Limb (tissue), 2 donors: Measurements from ENCODE around the gene OCA2.

Experiments
- DNase-seq, 2 donors: peaks; one replicate each; pipeline ENCODE4 v3.0.0-alpha.2; 2016; ENCODE audit errors: extremely low spot score in 2 of 2

Gene OCA2

DNA sequence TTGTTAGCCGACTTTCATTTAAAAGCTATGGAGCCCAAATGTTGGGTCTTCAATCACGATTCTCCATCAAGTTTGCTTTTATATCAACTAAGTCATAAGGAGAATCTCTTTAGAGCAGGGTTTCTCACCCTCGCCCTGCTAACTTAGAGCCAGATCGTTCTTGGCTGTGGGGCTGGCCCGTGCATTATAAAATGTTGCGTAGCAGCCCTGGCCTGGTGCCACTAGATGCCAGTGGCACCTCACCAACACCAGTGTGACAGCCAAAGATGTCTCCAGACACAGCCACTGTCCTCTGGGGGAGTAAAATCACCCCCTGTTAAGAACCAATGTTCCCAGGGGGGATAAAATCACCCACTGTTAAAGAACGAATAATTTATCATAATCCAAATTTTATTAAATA lies 226.1 kb downstream of the OCA2 start:
- DNase-seq: no peak

DNA sequence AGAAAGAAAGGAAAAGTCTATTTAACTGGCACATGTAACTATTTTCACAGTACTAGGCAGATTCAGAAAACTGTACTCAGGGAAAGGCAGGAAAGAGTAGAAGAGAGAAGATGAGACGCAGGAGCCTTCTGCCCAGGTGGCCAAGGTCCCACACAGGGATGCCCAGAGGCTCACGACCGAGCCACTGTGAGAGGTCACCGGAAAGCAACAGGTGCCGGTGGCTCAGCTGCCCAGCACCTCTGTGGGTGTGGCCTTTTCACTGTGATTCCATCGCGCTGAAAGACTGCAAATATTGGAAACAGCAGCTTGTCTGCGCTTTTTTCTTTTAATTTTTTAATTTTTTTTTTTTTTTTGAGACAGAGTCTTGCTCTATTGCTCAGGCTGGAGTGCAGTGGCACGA lies 226.8 kb downstream of the OCA2 start:
- no peak for DNase-seq

DNA sequence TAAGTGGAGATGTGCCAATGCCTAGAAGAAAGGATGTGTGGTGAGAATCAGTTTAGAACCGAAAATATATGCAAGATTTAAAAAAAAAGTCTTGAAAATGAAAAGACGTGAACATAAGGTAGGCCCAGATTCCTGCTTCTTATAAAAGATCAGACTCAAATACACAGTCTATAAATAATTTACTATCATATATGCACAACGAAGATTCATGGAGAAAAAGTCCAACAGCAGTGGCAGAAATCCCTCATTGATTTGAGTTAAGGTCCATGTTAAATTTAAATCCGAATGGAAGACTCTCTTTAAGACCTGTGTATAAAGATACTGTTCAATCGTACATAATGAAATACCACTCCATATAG lies 227.2 kb downstream of the OCA2 start:
- no peak for DNase-seq

DNA sequence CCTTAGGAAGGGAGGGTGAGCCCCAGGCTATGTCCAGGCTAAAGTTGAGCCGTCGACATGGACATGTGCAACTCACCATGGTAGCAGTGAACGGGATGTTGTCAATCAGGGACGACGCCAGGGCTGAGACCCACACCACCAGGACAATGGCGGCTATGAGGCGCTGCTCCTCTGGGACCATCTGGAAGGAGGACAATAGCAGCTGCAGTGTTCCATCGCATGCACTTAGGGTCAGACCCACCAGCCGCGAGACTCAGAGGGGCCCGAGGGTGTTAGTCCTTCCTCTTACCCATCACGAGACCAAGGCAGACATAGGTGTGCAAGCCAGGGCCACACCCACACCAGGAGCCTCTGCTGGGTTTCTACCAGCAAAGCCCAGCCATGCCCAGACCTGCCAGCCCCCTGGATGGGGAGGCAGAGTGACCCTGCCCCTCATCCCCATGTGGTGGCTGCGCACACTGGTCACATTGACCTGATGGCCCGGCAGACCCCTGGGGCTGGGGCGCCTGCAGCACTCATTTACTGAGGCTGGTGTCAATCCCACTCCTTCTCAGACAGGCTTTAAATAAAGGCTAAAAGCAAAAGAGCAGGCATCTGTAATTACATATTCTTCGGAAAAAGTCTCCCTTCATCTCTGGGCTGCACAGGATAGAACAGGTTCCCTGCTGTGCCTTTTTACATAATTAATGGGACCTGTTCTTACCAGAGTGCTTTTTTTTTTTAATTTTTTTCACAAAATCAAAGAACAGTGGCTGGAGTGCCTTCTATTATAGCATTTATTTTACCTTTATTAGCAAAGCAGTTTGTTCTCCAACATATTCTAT lies 227.8 kb downstream of the OCA2 start:
- DNase-seq: peak in 1 of 2 donors; percentile 20

DNA sequence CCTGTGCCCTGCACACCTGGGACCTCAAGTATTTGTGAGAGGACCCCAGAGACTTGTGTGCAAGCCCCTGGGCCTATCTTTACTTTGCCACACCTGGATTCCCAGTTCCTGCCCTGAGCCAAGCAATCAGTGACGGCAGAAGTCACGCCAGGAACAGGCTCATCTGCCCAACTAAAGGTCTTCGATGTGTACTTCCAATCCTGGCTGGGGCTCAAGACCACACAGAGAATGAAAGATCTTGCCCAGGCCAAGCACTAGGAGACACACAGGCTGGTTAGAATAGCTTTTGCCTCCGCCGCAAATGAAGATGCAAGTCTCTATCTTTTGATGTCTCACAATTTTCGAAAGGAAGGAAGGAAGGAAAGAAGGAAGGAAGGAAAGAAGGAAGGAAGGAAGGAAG lies 228.8 kb downstream of the OCA2 start:
- peak in 1 of 2 donors; percentile 18 for DNase-seq

DNA sequence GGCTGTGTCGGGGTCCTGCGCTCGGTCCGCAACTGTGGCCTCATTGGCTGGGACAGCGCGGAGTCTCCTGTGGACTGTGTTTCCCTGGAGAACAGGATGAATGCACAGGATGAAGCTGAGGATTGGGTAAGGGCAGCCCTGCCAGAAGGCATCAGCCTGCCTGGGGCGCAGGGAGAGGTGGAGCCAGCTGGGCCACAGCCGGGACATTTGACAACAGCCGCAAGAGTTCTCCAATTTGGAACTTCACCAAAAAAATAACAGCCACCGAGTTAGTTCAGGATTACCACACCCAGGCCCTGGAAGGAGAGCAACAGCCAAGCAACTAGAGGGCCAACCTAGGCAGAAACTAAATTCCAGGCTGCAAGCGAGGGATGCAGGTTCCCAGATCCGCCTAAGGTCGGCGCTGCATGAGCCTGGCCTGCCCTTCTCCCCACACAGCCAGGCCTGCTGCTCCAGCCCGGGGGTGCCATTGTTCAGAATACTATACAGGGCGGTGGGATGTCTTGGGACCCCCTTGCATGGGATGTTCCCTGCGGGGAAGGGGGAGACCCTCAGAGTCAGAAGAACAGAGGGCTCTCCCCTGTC lies 229.3 kb downstream of the OCA2 start:
- peak; percentile 32 to 36 for DNase-seq

DNA sequence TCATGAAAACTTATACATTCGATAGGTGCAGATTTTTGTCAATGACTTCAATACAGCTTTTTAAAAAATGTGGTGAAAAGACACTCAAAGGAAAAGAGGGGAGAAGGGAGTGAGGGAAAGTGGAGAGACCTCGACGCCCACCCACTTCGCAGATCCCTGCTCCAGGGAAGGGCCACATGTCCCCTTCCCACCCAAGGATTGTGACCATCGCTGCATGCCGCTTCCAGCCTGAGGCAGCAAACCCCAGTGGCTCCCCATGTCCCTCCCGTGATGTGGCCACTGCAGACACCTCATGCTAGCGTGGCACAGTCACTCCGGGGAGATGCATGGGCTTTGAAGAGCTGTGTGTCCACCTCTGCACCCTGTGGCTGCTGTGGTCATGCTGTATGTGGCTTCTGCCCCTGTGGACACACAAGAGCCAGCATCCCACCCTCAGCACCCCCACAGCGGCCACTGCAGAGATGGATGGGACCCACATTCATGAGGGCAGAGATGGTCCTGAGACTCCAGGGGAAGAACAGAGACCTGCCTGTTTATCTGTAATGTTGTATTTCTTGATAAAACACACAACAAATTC lies 230.2 kb downstream of the OCA2 start:
- no peak for DNase-seq

DNA sequence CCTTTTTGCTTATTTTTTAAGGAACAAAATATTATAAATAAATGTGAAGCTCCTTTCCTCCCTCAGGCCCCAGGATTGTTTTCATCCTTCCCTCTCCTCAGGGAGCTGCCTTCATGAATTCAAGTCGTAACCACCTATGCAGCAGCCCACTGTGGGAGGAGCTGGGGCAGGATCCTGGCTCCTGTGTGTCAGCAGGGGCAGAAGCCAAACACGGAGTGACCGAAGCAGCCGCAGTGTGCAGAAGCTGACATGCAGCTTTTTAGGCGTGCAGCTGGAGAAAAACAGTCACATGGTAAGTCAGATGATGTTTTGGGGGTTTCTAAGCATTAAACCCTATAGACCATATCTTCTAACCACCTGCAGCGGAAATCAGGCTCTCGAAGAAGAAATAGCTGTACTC lies 231.3 kb downstream of the OCA2 start:
- DNase-seq: peak in 1 of 2 donors; percentile 7

DNA sequence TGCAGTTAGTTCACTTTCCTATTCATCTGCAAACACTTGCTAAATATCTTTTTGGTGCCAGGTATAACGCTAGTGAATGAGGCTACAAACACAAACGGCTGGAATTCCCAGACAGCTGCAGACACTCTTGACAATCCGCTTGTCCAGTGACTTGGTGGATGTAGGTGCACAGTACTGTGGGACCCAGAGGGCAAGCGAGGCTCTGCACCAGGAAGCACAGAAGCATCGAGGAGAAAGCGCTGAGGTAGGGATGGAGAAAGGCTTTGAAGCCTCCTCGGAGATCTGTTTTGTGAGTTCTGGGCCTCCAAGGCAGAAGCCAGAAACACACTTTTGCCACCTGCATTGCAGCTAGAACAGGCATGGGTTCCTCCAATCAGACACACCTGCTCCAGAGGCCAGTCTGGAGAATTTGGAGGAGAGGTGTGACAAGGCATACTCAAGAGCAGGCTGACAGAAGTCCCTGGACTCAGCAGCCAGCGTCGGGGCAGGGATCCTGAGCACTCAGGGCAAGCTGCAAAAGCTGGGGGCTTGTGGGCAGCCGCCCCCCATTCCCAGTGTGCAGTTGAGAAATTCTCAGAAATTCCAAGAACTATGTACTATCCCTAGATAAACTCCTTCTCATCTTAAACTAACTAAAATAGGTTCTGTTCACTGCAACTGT lies 232.5 kb downstream of the OCA2 start:
- DNase-seq: peak in 1 of 2 donors; percentile 8

DNA sequence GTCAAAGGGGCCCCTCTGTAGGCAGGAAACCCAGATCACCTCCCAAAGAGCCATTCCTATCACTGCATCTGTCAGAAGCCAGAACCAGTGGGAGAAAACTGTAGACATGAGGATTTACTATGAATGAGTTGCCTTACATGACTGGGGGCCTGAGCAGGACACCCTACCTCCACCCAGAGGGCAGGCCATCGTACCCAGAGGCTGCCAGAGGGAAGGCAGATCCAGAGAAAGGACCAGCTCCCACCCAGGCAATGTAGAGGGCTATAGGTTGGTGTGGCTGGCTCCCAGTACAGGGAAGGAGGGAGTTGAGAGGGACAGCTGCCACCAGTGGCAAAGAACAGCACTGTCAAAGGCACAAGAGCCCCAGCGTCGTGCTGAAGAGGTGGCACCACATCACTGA lies 233.2 kb downstream of the OCA2 start:
- DNase-seq: peak in 1 of 2 donors; percentile 12

DNA sequence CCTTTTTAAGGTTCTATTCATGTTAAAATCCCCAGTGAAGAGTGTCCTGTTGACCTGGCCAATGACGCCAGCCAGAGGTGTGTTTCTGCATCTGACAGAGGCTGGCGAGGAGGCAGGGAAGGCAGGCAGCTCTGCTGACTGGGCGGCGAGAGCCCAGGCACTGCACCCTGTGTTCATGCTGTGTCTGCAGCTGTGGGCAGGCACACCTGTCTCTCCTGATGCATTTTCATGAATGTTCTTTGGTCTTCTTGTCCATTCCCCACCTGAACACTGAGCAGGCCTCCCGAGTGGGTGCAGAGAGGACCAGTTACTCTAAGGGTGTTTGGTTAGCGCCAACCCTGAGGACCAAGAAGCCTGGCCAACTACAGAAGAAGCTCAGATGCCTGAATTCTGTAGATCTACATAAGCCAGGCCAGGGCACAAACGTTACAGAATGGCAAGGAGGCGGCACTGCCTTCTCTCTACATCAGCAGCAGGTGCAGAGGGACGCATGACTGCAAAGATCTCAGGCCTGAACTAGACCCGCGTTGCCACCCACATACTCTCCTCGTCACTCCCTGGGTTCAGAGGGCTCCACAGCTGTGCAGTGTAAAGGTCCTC lies 233.7 kb downstream of the OCA2 start:
- peak in 1 of 2 donors; percentile 11 for DNase-seq

DNA sequence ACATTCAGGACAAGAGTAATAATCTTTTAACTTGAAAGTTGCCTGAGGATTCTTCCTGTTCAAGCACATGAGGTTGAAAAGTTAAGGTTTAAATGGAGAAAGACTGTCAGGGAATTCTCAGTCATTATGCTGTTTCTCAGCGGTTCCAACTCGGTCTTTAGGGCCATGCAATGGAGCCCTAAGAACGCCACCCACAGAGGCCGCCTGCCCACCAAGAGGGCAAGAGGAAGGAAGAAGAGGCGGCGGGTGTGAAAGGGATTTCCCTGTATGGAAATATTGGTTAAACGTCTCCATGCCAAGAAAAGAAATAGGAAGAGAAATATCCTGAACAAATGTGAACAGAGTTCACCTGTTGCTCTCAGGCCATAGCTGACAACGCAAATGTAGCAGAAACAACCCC lies 234.4 kb downstream of the OCA2 start:
- peak in 1 of 2 donors; percentile 9 for DNase-seq

DNA sequence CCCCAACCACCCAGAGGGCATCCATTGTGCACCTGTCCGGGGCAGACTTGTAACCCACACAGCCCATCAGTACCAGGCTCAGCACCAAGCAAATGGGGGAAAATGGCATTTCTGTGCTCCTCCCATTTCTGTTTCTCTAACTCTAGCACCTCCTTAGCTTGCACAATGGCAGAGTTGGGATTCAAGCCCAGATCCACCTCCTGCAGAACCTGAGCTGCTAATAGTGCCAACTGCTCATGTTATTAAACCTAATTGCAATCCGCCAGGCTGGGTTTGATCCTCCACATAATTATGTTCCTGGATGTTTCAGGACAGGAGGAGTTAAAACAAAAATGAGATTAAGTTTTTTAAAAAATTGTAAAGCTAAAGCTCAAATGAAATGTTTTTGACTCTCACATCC lies 235.0 kb downstream of the OCA2 start:
- DNase-seq: no peak

DNA sequence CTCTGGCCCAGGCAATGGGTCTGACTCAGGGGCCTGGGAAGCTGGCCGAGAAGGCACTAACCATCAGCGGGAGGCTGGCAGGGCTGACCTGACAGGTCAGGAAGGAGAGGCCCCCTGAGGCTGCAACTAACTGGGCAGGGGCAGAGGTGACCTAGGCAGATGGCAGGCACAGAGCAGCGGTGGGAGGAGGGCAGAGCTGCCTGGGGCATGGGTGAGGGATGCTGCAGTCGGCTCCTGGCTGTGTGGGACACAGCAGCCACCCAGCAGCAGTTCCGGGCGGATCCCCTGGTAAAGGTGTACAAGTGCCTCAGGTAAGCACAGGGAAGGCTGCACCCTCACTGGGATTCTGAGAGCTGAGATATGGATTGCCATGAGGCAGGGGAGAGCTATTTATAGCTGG lies 236.1 kb downstream of the OCA2 start:
- DNase-seq: peak in 1 of 2 donors; percentile 6

DNA sequence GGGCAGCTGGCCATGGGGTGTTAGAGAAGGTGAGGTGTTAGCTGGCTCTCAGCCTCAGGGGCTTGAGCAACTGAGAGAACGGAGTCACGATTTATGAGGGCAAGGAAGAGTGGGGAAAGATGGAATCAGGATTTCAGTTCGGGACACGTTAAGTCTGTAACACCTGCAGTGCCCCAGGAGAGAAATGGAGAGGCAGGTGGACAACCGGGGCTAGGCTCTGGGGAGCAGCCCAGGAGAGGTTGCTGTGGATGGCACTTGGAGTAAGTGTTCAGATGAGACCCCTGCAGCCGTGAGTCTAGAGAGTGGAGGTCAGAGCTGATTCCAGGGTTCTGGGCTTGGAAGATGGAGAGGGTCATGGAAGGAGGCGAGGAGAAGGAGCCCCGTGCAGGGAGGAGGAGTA lies 237.9 kb downstream of the OCA2 start:
- DNase-seq: no peak

DNA sequence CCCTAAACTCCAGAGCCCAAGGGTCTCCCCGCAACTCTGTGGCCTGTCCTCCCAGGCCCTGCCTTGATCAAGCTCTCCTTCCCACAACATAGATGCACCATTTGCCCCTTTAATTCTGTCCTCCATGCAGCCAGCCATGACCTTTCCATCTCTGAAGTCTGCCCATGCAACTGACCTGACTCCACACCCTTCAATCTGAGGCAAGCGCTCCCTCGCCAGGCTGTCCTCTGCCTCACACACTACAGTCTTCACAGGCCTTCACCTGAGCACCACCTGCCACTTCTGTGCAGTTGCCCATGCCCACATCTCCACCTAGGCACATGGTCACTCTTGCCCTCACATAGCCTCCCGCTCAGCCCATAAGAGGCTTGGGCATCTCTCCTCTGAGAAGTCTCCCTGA lies 244.0 kb downstream of the OCA2 start:
- DNase-seq: no peak

DNA sequence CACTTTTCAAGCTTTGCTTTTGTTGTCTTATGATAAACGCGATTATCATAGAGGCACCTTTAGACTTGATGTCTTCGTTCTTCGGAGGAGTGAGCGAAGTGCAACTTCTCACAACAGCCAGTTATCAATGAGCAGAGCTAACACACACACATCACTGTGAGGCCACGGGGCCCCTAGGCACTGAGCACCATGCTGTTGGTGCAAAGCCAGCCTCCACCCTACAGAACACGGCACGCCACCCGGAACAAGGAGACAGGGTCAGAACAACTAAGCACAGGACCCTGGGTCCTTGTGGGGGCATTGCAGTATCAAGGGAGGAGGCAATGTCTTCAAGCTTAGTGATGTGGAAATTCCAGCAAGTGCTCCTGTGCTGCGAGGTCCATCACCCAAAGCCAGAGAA lies 244.5 kb downstream of the OCA2 start:
- DNase-seq: no peak

DNA sequence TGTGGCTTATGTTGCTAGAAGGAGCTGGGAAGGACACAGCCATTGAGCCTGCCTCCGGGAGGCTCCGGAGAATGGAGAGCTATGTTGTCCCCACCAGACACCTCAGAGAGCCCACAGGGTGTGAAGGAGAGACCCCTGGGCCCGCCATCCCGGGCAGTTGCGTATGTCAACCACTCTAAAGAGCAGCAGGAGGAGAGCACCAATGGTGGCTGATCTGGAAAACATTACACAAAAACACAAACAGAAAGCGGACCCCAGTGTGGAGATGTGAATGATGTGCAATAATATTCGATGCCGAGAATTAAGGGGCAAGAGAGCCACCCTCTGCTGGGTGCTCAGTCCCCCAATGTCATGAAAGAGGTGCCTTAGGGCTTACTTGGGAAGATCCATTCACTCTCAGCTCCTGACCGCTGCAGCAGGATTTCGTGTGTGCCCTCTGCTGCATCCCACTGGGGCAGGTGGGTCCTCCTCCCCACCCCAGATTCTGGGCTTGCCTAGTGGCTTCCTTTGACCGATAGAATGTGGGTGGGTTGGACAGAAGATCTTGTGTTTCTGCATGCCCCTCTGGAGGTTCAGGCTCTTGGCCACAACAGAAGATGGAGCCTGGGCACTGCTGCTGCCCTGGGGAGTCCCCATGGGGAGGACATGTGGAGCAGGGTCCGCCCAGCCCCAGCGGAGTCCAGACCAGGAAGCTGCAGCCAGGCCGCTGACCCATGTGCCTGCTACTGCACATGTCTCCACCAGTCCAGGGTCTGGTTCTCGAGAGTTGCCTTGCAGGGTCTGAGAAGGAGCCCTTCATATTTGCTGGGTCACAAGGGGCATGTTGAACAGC lies 245.3 kb downstream of the OCA2 start:
- peak in 1 of 2 donors; percentile 9 for DNase-seq

DNA sequence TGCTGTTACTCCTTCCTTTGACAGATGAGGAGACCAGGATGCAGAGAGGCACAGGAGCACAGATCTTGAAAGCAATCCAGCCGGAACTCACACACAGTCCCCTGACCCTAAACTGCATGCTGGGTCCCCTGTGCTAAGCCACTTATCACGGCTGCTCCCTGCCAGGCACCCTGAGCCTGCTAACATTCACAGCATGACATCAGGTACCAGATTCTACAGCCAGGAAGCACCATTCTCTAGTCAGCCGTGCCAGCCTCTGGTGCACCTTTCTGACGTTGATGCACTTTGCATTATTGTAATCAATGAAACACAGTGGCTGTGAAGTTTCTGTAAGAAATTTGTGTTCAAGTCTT lies 247.3 kb downstream of the OCA2 start:
- peak in 1 of 2 donors; percentile 14 for DNase-seq

DNA sequence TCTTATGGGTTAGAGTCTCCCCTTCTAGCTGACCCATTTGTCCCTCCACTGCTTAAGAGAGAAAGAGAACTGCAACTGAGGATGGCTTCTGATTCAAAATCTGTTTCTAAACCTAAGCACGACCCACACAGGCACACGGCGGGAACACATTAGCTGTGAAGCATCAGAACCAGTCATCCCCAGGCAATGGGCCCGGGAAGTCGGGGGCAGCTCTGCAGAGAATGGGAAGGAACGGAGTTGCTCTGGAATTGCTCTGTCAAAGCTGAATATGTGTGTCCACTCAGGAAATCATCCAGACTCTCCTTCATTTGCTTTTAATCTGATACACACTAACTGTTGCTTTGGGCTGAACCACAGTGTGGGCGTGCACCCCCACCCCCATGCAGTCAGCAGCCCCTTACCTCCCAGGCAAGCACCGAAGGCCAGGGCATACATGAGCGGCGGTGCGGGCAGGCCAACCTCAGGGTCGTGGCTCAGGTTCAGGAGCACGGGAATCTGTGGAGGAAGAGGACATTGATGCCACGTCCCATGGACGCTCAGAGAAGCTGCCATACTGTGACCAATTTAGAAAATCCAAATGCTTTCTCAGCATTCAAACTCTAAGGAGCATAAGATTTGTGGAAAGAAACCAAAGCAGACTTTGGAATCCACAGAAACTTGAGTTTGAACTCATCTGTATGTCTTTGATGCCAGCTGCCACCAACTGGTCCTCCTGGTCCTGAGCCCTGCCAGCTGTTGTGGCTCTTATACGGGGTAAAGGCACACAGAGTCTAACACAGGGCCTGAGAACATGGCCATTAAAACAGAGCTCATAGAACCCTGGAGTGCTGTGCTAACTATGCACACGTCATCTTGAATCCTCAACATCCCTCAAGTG lies 247.9 kb downstream of the OCA2 start:
- DNase-seq: peak in 1 of 2 donors; percentile 21
